ENCODE results near the gene GLTP.

- TF ChIP-seq CTCF (IDR thresholded peaks at IDR 0.05; ENCODE audit: insufficient read depth, low read length, poor library complexity, severe bottlenecking) = no peak
- TF ChIP-seq EZH2phosphoT487 (conservative IDR thresholded peaks at IDR 0.05; ENCODE audit: low read length) = no peak
Measured at GRCh38 chr12:109890620-109891170, 10.4 kb upstream of the GLTP start.
